Activated CD4-positive, alpha-beta T cell treated with anti-CD3 and anti-CD28 coated beads, Interleukin-2, amount 50 U/mL, for 4 hours (primary cell): Measurements from ENCODE around the gene SGTA.

Source experiments
- DNase-seq, 2 experiments: peaks; one replicate each; pipeline ENCODE4 v3.0.0-alpha.2; 2020

SGTA gene

GRCh38 chr19:2744113-2744512, 39.0 kb downstream of the SGTA start:
- no peak for DNase-seq

- DNase-seq = no peak
These were observed 40.0 kb downstream of the SGTA start for GRCh38 chr19:2743099-2743498.

- DNase-seq = no peak
These were observed 42.8 kb downstream of the SGTA start for GRCh38 chr19:2740314-2740656.

- DNase-seq = peak; percentile 99
These were observed 43.3 kb downstream of the SGTA start, which contains the start of gene SLC39A3 for GRCh38 chr19:2739602-2740313. Gene SLC39A3, minus strand, starts transcription at chr19:2740017. Its CDS starts 2,760 bp downstream, at chr19:2737257.

- no peak for DNase-seq
These were observed 46.4 kb downstream of the SGTA start for GRCh38 chr19:2736550-2737190.

GRCh38 chr19:2735374-2735773, 47.7 kb downstream of the SGTA start:
- DNase-seq = no peak

- DNase-seq = no peak
These were observed 48.3 kb downstream of the SGTA start for GRCh38 chr19:2734589-2735288.

GRCh38 chr19:2733930-2734588, 49.0 kb downstream of the SGTA start:
- DNase-seq = no peak

GRCh38 chr19:2732883-2733282, 50.2 kb downstream of the SGTA start:
- DNase-seq = no peak

- no peak for DNase-seq
These were observed 50.8 kb downstream of the SGTA start for GRCh38 chr19:2732157-2732725.

- no peak for DNase-seq
These were observed 51.7 kb downstream of the SGTA start for GRCh38 chr19:2731181-2731995.

GRCh38 chr19:2729943-2730818, 52.9 kb downstream of the SGTA start:
- no peak for DNase-seq

- DNase-seq = no peak
These were observed 54.2 kb downstream of the SGTA start for GRCh38 chr19:2728783-2729387.

GRCh38 chr19:2727640-2727944, 55.5 kb downstream of the SGTA start:
- no peak for DNase-seq

GRCh38 chr19:2726904-2727639, 56.0 kb downstream of the SGTA start:
- no peak for DNase-seq

- DNase-seq = no peak
These were observed 56.8 kb downstream of the SGTA start for GRCh38 chr19:2726160-2726855.

GRCh38 chr19:2724148-2724557, 58.9 kb downstream of the SGTA start:
- DNase-seq = no peak

- no peak for DNase-seq
These were observed 59.3 kb downstream of the SGTA start for GRCh38 chr19:2723747-2724146.

- DNase-seq = no peak
These were observed 59.7 kb downstream of the SGTA start for GRCh38 chr19:2723345-2723715.
